ENCODE results near the gene NUP188. TPM values are rescaled to one million over a fixed set of nuclear protein-coding genes. Genes with fewer than 3 reads are reported as not detected.

The NUP188 gene
- total and polyA plus RNA-seq, 2 experiments from 2014 or later = 25.5 to 117 TPM

DNA sequence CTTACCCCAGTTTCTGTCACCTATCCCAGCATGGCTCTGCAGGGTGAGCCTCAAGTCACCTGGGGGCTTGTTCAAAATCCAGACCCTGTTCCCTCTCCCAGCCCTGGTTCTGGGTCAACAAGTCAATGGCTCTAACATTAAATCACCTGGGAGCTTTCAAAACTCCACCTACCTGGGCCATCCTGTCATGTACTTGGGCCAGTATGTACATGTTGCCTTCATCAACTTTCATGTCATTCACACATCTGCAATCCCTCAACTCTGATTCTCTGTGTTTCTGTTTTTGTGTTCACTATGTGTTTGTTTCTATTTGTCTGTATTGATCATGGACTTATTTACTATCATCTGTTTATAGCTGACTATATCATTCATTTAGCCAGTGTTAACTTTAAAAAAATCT lies 82.7 kb downstream of the NUP188 start (continued):
- TF ChIP-seq ZNF462 (CRISPR knock-in tag; IDR thresholded peaks at IDR 0.05) = no peak
- no peak for TF ChIP-seq EZH2 (IDR thresholded peaks at IDR 0.05; ENCODE audit: low read depth, unreplicated experiment)
- TF ChIP-seq, protein P1, sequence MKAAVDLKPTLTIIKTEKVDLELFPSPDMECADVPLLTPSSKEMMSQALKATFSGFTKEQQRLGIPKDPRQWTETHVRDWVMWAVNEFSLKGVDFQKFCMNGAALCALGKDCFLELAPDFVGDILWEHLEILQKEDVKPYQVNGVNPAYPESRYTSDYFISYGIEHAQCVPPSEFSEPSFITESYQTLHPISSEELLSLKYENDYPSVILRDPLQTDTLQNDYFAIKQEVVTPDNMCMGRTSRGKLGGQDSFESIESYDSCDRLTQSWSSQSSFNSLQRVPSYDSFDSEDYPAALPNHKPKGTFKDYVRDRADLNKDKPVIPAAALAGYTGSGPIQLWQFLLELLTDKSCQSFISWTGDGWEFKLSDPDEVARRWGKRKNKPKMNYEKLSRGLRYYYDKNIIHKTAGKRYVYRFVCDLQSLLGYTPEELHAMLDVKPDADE (IDR thresholded peaks at IDR 0.05) = no peak
- TF ChIP-seq JUNB (IDR thresholded peaks at IDR 0.05; ENCODE audit: unreplicated experiment) = no peak
- TF ChIP-seq CREB1 (CRISPR knock-in tag; IDR thresholded peaks at IDR 0.05; ENCODE audit: low read depth) = no peak
- no peak for TF ChIP-seq CTCF (conservative IDR thresholded peaks at IDR 0.05; ENCODE audit: low read depth in 2 of 2)

- Histone ChIP-seq H3K9me2 (ENCODE audit: insufficient read depth) (no peaks in the 10 kb centered on the region), H3K4me3 (no peak overlapping the region), H2AFZ (no peak overlapping the region), H3K4me1 (ENCODE audit: insufficient read depth) (peaks cover 9% of the 10 kb centered on the region), H3K4me2 (no peak overlapping the region), H3K36me3 (ENCODE audit: insufficient read depth) (no peaks in the 10 kb centered on the region), H3K27ac (ENCODE audit: low read depth) (no peak overlapping the region), H3F3A (replicated peaks; ENCODE audit: low read depth) (0 out of 2 replicates have a peak, but pooled peaks cover 2% of the 10 kb centered on the region), H4K20me1 (replicated peaks; ENCODE audit: insufficient read depth) (peaks cover 9% of the 10 kb centered on the region), H3K79me2 (replicated peaks; ENCODE audit: insufficient read depth) (peaks cover 12% of the 10 kb centered on the region), H3K27me3 (ENCODE audit: insufficient read depth) (no peaks in the 10 kb centered on the region)
- Mint-ChIP-seq H3K27ac (no peak overlapping the region), H3K4me3 (no peak overlapping the region; the same call in 2 of the 3 replicates), H3K36me3 (ENCODE audit: low read depth) (no peaks in the 10 kb centered on the region; the same call in 2 of the 3 replicates), H3K9me3 (no peaks in the 10 kb centered on the region), H3K4me1 (peaks cover 12% of the 10 kb centered on the region), H3K27me3 (ENCODE audit: insufficient read depth, low read depth, poor library complexity) (peaks cover 3% of the 10 kb centered on the region)
- no peak for ATAC-seq
- peak; percentile 46 for DNase-seq (ENCODE audit: low spot score)
- no peak for TF ChIP-seq CTCF (conservative IDR thresholded peaks at IDR 0.05; ENCODE audit: low read depth in 2 of 2)
- TF ChIP-seq NANOG (IDR thresholded peaks at IDR 0.05; ENCODE audit: borderline replicate concordance) = no peak
- TF ChIP-seq, protein P1 (IDR thresholded peaks at IDR 0.05) = no peak
- no peak for TF ChIP-seq STAT1 (IDR thresholded peaks at IDR 0.05; ENCODE audit: unreplicated experiment)
Measured at GRCh38 chr9:129031514-129031913, 84.0 kb downstream of the NUP188 start.

Data from GM23338 (cell line).